SK-N-SH (cell line): ENCODE results near the gene HOXB5. TPM values are rescaled to one million over a fixed set of nuclear protein-coding genes. Genes with fewer than 3 reads are reported as not detected.
A peak's percentile ranks its signal among the peaks of the same experiment; 100 is the strongest.

ENCODE experiments used
- CTCF ChIA-PET: fragments of 300-600, 350-600 bp; formaldehyde crosslinking; extraction: SDS; loops from one replicate; lab custom pipeline; 2021; lab: Yijun Ruan, JAX
- POLR2A ChIA-PET: fragments of 350-600 bp; sonication (Branson Sonifier 250); formaldehyde crosslinking; extraction: SDS; loops from one replicate; lab custom pipeline; 2020; ENCODE audit warnings: antibody characterized with exemption, inconsistent platforms; lab: Yijun Ruan, JAX
- DNase-seq: peaks from one replicate; pipeline ENCODE4 v3.0.0; 2012
- H2AFZ ChIP-seq: fragments of 200-600 bp; sonication (generic); 2 replicates; pipeline ENCODE4 v1.8.1; 2016; ENCODE audit warnings: antibody characterized with exemption, mild to moderate bottlenecking, low read depth
- H3F3A ChIP-seq: fragments of 200-600 bp; sonication (generic); replicated peaks from 2 replicates; pipeline ENCODE3; 2016; ENCODE audit warnings: antibody characterized with exemption, mild to moderate bottlenecking; ENCODE audit not compliant: insufficient read depth
- H3K27ac ChIP-seq, 2 experiments: fragments of 200-500 bp in 1 of 2; fragments of 200-600 bp in 1 of 2; sonication (Bioruptor generic) in 1 of 2; sonication (generic), shearing (Covaris generic) in 1 of 2; 2 replicates each; pipeline versions ENCODE4 v1.5.1 to v1.6.1; 2014 to 2016; ENCODE audit warnings: low read depth in 2 of 2, inconsistent platforms in 1 of 2, low read length in 1 of 2, mild to moderate bottlenecking in 1 of 2, mixed read lengths in 1 of 2
- H3K27me3 ChIP-seq: fragments of 200-600 bp; sonication (generic), shearing (Covaris generic); 2 replicates; pipeline ENCODE4 v1.6.1; 2016; ENCODE audit warnings: mixed run types; ENCODE audit not compliant: insufficient read depth
- H3K36me3 ChIP-seq, 2 experiments: fragments of 200-500 bp in 1 of 2; fragments of 200-600 bp in 1 of 2; sonication (Bioruptor generic) in 1 of 2; sonication (generic) in 1 of 2; replicated peaks in 1 of 2; 2 replicates each; pipeline versions ENCODE3 to v1.5.1; 2014 to 2016; ENCODE audit warnings: low read length in 1 of 2, mild to moderate bottlenecking in 1 of 2; ENCODE audit not compliant: insufficient read depth in 2 of 2, control insufficient read depth in 1 of 2
- H3K4me1 ChIP-seq, 2 experiments: fragments of 200-500 bp in 1 of 2; fragments of 200-600 bp in 1 of 2; sonication (Bioruptor generic) in 1 of 2; sonication (generic), shearing (Covaris generic) in 1 of 2; 2 replicates each; pipeline versions ENCODE4 v1.5.1 to v1.6.1; 2014 to 2016; ENCODE audit warnings: low read depth in 1 of 2, low read length in 1 of 2, mixed run types in 1 of 2; ENCODE audit not compliant: insufficient read depth in 2 of 2, control insufficient read depth in 1 of 2
- H3K4me2 ChIP-seq: fragments of 200-600 bp; sonication (generic), shearing (Covaris generic); 2 replicates; pipeline ENCODE4 v1.6.1; 2017; ENCODE audit warnings: mixed run types
- H3K4me3 ChIP-seq, 2 experiments: fragments of 200-500 bp in 1 of 2; fragments of 200-600 bp in 1 of 2; sonication (Bioruptor generic) in 1 of 2; sonication (generic), shearing (Covaris generic) in 1 of 2; 2 replicates each; pipeline versions ENCODE4 v1.5.1 to v1.8.1; 2014 to 2016; ENCODE audit warnings: low read depth in 2 of 2, inconsistent platforms in 1 of 2, low read length in 1 of 2, mild to moderate bottlenecking in 1 of 2, mixed read lengths in 1 of 2, moderate library complexity in 1 of 2
- H3K79me2 ChIP-seq: fragments of 200-600 bp; sonication (generic); 2 replicates; pipeline ENCODE4 v1.8.1; 2017; ENCODE audit warnings: mild to moderate bottlenecking; ENCODE audit not compliant: insufficient read depth
- H3K9ac ChIP-seq: fragments of 200-600 bp; sonication (generic); 2 replicates; pipeline ENCODE4 v1.6.1; 2017; ENCODE audit warnings: mixed run types
- H3K9me2 ChIP-seq: fragments of 200-600 bp; sonication (generic); 2 replicates; pipeline ENCODE4 v1.6.1; 2017; ENCODE audit warnings: mixed run types
- H3K9me3 ChIP-seq: fragments of 200-600 bp; sonication (generic); 2 replicates; pipeline ENCODE4 v1.6.1; 2017; ENCODE audit warnings: mixed run types, mild to moderate bottlenecking, moderate library complexity
- H4K20me1 ChIP-seq: fragments of 200-600 bp; sonication (generic); 2 replicates; pipeline ENCODE4 v1.6.1; 2017; ENCODE audit warnings: mild to moderate bottlenecking, mixed run types; ENCODE audit not compliant: insufficient read depth
- CHD2 ChIP-seq: fragments of 150-350 bp; IDR thresholded peaks from 2 replicates; pipeline ENCODE4 v1.6.1; 2018; ENCODE audit warnings: low read length; ENCODE audit not compliant: partially characterized antibody
- CTCF ChIP-seq: fragments of 200-600 bp; sonication (generic); IDR thresholded peaks from 2 replicates; pipeline ENCODE4 v1.6.1; 2017; ENCODE audit warnings: antibody characterized with exemption, mild to moderate bottlenecking, moderate library complexity
- FOXJ3 ChIP-seq: sonication (generic); formaldehyde crosslinking; IDR thresholded peaks from 2 replicates; pipeline ENCODE4 v1.5.1; 2020; ENCODE audit warnings: mild to moderate bottlenecking, missing genetic modification reagents
- GABPA ChIP-seq: IDR thresholded peaks from 2 replicates; pipeline ENCODE4 v1.4.0; 2012; ENCODE audit warnings: low read depth, mild to moderate bottlenecking
- IRF3 ChIP-seq: fragments of 150-350 bp; IDR thresholded peaks from 2 replicates; pipeline ENCODE4 v1.6.1; 2016; ENCODE audit warnings: mild to moderate bottlenecking, low read depth, low read length
- JUND ChIP-seq: IDR thresholded peaks from 2 replicates; pipeline ENCODE4 v1.4.0; 2012
- MAX ChIP-seq: IDR thresholded peaks from 2 replicates; pipeline ENCODE4 v1.4.0; 2012; ENCODE audit warnings: low read depth
- MEF2A ChIP-seq: IDR thresholded peaks from 2 replicates; pipeline ENCODE4 v1.4.0; 2012; ENCODE audit warnings: low read depth, borderline replicate concordance
- MXI1 ChIP-seq: IDR thresholded peaks from 2 replicates; pipeline ENCODE4 v1.6.1; 2012; ENCODE audit warnings: mild to moderate bottlenecking, low read depth, low read length, improper control_type of control experiment
- NRF1 ChIP-seq: IDR thresholded peaks from 2 replicates; pipeline ENCODE4 v1.6.1; 2012; ENCODE audit warnings: low read depth, mild to moderate bottlenecking, low read length
- POLR2AphosphoS5 ChIP-seq: IDR thresholded peaks from 2 replicates; pipeline ENCODE4 v1.6.1; 2012; ENCODE audit warnings: low read depth, low read length
- RCOR1 ChIP-seq: fragments of 150-350 bp; IDR thresholded peaks from 2 replicates; pipeline ENCODE4 v1.6.1; 2017; ENCODE audit warnings: antibody characterized with exemption, low read length
- REST ChIP-seq: IDR thresholded peaks from 2 replicates; pipeline ENCODE4 v1.6.1; 2012; ENCODE audit warnings: mild to moderate bottlenecking, low read depth, low read length, moderate library complexity
- TAF1 ChIP-seq: IDR thresholded peaks from 2 replicates; pipeline ENCODE4 v1.6.1; 2012; ENCODE audit warnings: low read depth, mild to moderate bottlenecking, low read length, moderate library complexity, borderline replicate concordance
- TCF12 ChIP-seq: IDR thresholded peaks from 2 replicates; pipeline ENCODE4 v1.4.0; 2012
- USF1 ChIP-seq: IDR thresholded peaks from 2 replicates; pipeline ENCODE4 v1.4.0; 2012; ENCODE audit warnings: low read depth, borderline replicate concordance
- WGBS: methylation state at CpG from one replicate; pipeline ENCODE4 v1.1.6; 2017; ENCODE audit warnings: low lambda C conversion rate; 5-methylcytosine and 5-hydroxymethylcytosine counted together
- polyA plus RNA-seq, 3 experiments: library from polyadenylated mRNA; depleted of rRNA; stranded (reverse); fragments of >200 nt; gene quantifications; 2 replicates each; pipeline ENCODE4 v1.2.3, GENCODE V29; 2012

The HOXB5 gene
- polyA plus RNA-seq, 1 of the 3 experiments (the other 2 are of a cell fraction) = not detected

- Histone ChIP-seq H3K27ac (no peak overlapping the region), H4K20me1 (peaks cover 19% of the 10 kb centered on the region), H3K79me2 (no peaks in the 10 kb centered on the region), H3K9ac (no peak overlapping the region), H3K4me1 (no peaks in the 10 kb centered on the region; a peak in 1 of 4 replicates), H3K27me3 (peaks cover 99% of the 10 kb centered on the region), H3K4me3 (no peak overlapping the region), H3K36me3 (no peaks in the 10 kb centered on the region), H3K4me2 (no peak overlapping the region), H3K9me3 (no peaks in the 10 kb centered on the region), H3K9me2 (no peaks in the 10 kb centered on the region), H2AFZ (no peak overlapping the region), H3F3A (no peaks in the 10 kb centered on the region)
- ChIA-PET POLR2A (no interaction called here), CTCF (interaction anchor here (1.0 kb wide), 1 partner anchor 483 kb away, joined by 3 read pairs; no protein-coding TSS in a partner anchor)
- WGBS = 9% methylated on average over 34 of the region's 36 CpGs
- TF ChIP-seq POLR2AphosphoS5 (no peak), GABPA (no peak), IRF3 (no peak), NRF1 (no peak), CTCF (no peak), JUND (no peak)
- DNase-seq = no peak
Measured at GRCh38 chr17:48611681-48612455, 18.3 kb upstream of the HOXB5 start.

GRCh38 chr17:48611213-48611612, 17.6 kb upstream of the HOXB5 start:
- Histone ChIP-seq H3K9me2 (no peaks in the 10 kb centered on the region), H3K27me3 (peaks cover 99% of the 10 kb centered on the region), H3K9ac (no peak overlapping the region), H3K27ac (no peak overlapping the region), H4K20me1 (peaks cover 15% of the 10 kb centered on the region), H3K36me3 (no peaks in the 10 kb centered on the region), H3K4me3 (no peak overlapping the region), H3F3A (no peaks in the 10 kb centered on the region), H3K9me3 (no peaks in the 10 kb centered on the region), H2AFZ (peak overlapping the region; percentile 78; the same call in 1 of the 2 replicates), H3K4me1 (no peaks in the 10 kb centered on the region; a peak in 1 of 4 replicates), H3K79me2 (no peaks in the 10 kb centered on the region), H3K4me2 (0 out of 2 replicates have a peak overlapping the region, but pooled peaks have one; percentile 45)
- ChIA-PET POLR2A (no interaction called here), CTCF (no interaction called here)
- no peak for DNase-seq
- 4% methylated on average over 22 of the region's 22 CpGs for WGBS
- TF ChIP-seq MXI1 (no peak), RCOR1 (no peak), REST (no peak), GABPA (no peak), CHD2 (no peak), NRF1 (no peak), USF1 (no peak), MAX (no peak), TCF12 (no peak), TAF1 (no peak), CTCF (no peak), FOXJ3 (CRISPR knock-in tag) (no peak), MEF2A (no peak)
